Mucosa of descending colon (tissue), 3 donors: Measurements from ENCODE around the gene RIN1. TPM values are rescaled to one million over a fixed set of nuclear protein-coding genes. Genes with fewer than 3 reads are reported as not detected.
A peak's percentile ranks its signal among the peaks of the same experiment; 100 is the strongest.
"Not testable (repeated sequence)": the region's sequence is repeated elsewhere in the genome, so short reads cannot be mapped to it uniquely, and the experiment has no call there.

ENCODE experiments used
- ATAC-seq: fragments of 200-7000 bp; cut with Tn5 transposase; one replicate; pipeline ENCODE4 v1.9.1; 2020; ENCODE audit warnings: mild to moderate bottlenecking, moderate library complexity
- DNase-seq, 3 donors: peaks; one replicate each; pipeline ENCODE4 v3.0.0-alpha.2; 2020
- H3K36me3 ChIP-seq: fragments of 200-600 bp; one replicate; pipeline ENCODE4 v1.8.0; 2021; ENCODE audit warnings: low read depth, mild to moderate bottlenecking
- H3K4me1 ChIP-seq: fragments of 200-600 bp; one replicate; pipeline ENCODE4 v1.8.0; 2021; ENCODE audit warnings: low read depth, mild to moderate bottlenecking
- H3K4me3 ChIP-seq: fragments of 200-600 bp; one replicate; pipeline ENCODE4 v1.8.0; 2021; ENCODE audit warnings: mild to moderate bottlenecking
- H3K9me3 ChIP-seq: fragments of 200-600 bp; one replicate; pipeline ENCODE4 v1.8.0; 2021; ENCODE audit warnings: mild to moderate bottlenecking
- intact Hi-C, 2 donors: fragments of 100-400 bp; cut with DNase I in 1 of 2; cut with micrococcal nuclease in 1 of 2; formaldehyde crosslinking; loops; one replicate each; pipeline versions ENCODE4 v1.11.0 to v1.11.1; 2022; cut with DNase I, micrococcal nuclease
- long read RNA-seq, 2 donors: library from polyadenylated mRNA; unstranded; transcript quantifications; one replicate each; pipeline ENCODE4 v2.0.0, GENCODE V29; 2019 to 2021
- total RNA-seq, 3 donors: library from RNA; stranded (reverse); fragmentation: NEBNext Ultra II Directional in 2 of 3; extraction: Animal tissue kit (Norgen Biotek cat#: 25700) in 2 of 3; gene quantifications; one replicate each; pipeline versions ENCODE4 v1.2.1 to v1.2.4, GENCODE V29; 2021 to 2023
- TF ChIP-seq, protein P1 (sequence below): fragments of 200-600 bp; IDR thresholded peaks from one replicate; pipeline ENCODE4 v1.8.0; 2022; ENCODE audit warnings: antibody characterized with exemption, mild to moderate bottlenecking
- donor health status: DM: no; HTN: no; CAD: no; lungs with moderate emphysema.
- donor health status: DM: no; HTN: no; CAD: no.
- donor health status: DM: no; HTN: yes; CAD: no.

The RIN1 gene, protein sequence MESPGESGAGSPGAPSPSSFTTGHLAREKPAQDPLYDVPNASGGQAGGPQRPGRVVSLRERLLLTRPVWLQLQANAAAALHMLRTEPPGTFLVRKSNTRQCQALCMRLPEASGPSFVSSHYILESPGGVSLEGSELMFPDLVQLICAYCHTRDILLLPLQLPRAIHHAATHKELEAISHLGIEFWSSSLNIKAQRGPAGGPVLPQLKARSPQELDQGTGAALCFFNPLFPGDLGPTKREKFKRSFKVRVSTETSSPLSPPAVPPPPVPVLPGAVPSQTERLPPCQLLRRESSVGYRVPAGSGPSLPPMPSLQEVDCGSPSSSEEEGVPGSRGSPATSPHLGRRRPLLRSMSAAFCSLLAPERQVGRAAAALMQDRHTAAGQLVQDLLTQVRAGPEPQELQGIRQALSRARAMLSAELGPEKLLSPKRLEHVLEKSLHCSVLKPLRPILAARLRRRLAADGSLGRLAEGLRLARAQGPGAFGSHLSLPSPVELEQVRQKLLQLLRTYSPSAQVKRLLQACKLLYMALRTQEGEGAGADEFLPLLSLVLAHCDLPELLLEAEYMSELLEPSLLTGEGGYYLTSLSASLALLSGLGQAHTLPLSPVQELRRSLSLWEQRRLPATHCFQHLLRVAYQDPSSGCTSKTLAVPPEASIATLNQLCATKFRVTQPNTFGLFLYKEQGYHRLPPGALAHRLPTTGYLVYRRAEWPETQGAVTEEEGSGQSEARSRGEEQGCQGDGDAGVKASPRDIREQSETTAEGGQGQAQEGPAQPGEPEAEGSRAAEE
- total RNA-seq, result 10 to 100 TPM in 1 of 3 donors, 1 to 10 TPM in 2; 5.2 to 12.7 (median 9.5) TPM
- long read RNA-seq, donor 1, partial matches to known transcripts, result 3 of 7 reads
- long read RNA-seq, donor 1, other reads (novel, unspliced or antisense), result 1 of 7 reads
- long read RNA-seq, donor 2, partial matches to known transcripts, result 1 of 6 reads
- long read RNA-seq, donor 2, other reads (novel, unspliced or antisense), result 3 of 6 reads

DNA sequence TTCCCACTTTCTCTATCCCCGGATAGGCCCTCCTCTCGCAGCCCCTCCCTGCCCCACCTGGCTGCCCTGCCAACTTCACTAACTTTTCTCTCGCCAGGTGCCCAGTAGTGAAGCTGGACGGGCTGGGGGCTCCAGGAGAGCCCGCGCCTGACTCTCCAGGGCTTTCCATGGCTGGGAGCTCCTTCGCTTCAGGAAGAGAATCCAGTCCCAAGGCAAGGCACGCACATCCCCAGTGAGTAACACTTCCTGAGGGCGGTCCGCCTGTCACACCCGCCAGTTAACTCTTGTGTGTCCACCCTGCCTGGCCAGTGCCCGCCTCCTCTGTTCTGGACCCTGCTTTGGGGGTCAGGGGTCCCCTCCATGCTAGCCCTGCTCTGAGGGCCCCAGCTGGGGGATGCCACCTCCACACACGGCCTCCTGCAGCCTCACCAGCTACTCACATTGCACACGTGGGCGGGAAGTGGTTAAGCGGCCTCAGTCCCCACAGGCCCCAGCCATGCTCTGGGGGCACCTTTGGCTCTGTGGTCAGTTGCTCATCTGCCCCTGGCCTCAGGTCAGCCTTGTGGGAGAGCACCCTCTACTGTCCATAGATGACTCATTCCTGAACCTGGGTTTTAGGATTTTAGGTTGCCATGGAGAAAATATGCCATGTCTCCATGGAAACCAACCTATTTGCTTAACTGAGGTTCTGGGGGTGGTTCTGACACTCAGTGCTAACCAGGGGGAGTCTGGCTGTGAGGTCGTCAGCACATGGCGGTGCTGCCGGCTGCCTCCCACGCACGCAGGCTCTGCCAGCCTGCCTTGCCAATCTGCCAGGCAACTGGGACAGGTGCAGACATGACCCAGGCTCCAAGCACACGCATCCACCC is at the start of gene RIN1:
Gene RIN1 (minus strand): TSS at position 201 of the 869 bp plus-strand sequence. CDS start 32 bp downstream, at position 169.
- Histone ChIP-seq H3K4me3 (peak within 1 kb of the TSS; percentile 31), H3K36me3 (peaks cover 5% of the 10 kb centered on the region), H3K9me3 (no peaks in the 10 kb centered on the region), H3K4me1 (peaks cover 19% of the 10 kb centered on the region)
- ATAC-seq, result peak; percentile 92
- peak; percentile 75 to 82 (median 76) for DNase-seq
- TF ChIP-seq, protein P1, sequence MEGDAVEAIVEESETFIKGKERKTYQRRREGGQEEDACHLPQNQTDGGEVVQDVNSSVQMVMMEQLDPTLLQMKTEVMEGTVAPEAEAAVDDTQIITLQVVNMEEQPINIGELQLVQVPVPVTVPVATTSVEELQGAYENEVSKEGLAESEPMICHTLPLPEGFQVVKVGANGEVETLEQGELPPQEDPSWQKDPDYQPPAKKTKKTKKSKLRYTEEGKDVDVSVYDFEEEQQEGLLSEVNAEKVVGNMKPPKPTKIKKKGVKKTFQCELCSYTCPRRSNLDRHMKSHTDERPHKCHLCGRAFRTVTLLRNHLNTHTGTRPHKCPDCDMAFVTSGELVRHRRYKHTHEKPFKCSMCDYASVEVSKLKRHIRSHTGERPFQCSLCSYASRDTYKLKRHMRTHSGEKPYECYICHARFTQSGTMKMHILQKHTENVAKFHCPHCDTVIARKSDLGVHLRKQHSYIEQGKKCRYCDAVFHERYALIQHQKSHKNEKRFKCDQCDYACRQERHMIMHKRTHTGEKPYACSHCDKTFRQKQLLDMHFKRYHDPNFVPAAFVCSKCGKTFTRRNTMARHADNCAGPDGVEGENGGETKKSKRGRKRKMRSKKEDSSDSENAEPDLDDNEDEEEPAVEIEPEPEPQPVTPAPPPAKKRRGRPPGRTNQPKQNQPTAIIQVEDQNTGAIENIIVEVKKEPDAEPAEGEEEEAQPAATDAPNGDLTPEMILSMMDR, result no peak
- intact Hi-C loops, result no loop called here

DNA sequence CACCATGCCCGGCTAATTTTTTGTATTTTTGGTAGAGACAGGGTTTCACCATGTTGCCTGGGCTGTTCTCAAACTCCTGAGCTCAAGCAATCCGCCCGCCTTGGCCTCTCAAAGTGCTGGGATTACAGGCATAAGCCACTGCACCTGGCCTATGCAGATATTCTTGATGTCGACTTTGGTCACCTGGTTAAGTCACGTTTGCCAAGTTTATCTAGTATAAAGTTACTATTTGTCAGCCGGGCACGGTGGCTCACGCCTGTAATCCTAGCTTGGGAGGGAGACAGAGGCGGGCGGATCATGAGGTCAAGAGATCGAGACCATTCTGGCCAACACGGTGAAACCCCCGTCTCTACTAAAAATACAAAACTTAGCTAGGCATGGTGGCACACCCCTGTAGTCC is 48.1 kb upstream of the RIN1 start:
- H3K4me1 ChIP-seq, DNase-seq, ATAC-seq, H3K9me3 ChIP-seq, H3K36me3 ChIP-seq, H3K4me3 ChIP-seq: not testable (repeated sequence)
- intact Hi-C loops, result loop anchor here in 1 of 2 donors (10.0 kb wide), 1 partner anchor 70 kb away; the partner anchor contains the start of gene CD248

DNA sequence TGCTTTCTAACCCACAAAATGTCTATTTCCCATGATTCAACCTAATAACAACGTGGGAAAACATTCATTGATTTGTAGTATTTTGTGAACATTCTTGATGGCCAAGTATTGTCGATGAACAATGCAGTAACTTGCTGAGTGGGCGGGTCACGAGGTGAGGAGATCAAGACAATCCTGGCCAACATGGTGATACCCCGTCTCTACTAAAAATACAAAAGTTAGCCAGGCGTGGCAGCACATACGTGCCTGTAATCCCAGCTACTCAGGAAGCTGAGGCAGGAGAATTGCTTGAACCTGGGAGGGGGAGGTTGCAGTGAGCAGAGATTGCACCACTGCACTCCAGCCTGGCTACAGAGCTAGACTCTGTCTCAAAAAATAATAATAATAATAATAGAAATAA is 44.0 kb upstream of the RIN1 start:
- intact Hi-C loops, result loop anchor here in 1 of 2 donors (10.0 kb wide), 1 partner anchor 65 kb away; the partner anchor contains the start of gene CD248
- ATAC-seq, H3K9me3 ChIP-seq, H3K36me3 ChIP-seq, H3K4me1 ChIP-seq, H3K4me3 ChIP-seq, DNase-seq: not testable (repeated sequence)

DNA sequence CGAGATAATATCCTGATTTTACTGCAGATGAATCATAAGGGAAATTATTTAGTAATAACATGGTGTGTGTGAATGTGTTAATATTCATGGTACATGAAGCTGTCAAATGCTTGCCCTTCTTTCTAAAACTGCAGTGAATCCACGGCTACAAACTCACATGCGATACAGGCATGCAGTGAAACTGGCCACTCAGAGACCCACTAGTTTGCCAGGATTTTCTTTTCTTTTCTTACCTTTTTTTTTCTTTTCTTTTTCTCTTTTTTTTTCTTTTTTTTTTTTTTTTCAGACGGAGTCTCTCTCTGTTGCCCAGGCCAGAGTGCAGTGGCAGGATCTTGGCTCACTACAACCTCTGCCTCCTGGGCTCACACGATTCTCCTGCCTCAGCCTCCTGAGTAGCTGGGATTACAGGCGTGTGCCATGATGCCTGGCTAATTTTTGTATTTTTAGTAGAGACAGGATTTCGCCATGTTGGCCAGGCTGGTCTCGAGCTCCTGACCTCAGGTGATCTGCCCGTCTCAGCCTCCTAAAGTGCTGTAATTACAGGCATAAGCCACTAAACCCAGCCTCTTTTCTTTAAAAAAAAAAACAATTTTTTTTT is 37.6 kb upstream of the RIN1 start:
- ATAC-seq, H3K4me3 ChIP-seq, intact Hi-C loops, H3K9me3 ChIP-seq, DNase-seq, H3K4me1 ChIP-seq, H3K36me3 ChIP-seq: not testable (repeated sequence)

DNA sequence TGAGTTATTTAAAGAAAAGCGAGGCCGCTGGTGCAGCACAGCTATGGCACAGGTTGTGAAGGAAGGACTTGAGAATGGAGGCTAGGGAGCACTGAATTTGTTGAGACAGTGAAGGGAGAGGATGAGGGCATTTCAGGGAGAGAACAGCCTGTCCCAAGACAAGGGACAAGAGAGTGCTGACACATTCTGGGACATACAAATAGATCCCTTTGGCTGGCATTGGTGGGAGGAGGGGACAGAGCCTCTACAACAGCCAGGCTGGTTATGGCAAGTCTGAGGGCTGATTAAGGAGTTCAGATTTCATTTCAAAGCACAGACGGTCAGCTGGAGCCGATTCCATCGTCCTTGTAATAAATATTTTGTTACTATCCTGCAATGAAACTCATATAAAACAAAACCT is 37.0 kb upstream of the RIN1 start:
- intact Hi-C loops, result no loop called here
- peaks cover 3% of the 10 kb centered on the region for H3K4me1 ChIP-seq
- H3K4me3 ChIP-seq, result no peak overlapping the region
- TF ChIP-seq, protein P1, result no peak
- no peaks in the 10 kb centered on the region for H3K36me3 ChIP-seq
- no peak for DNase-seq
- no peak for ATAC-seq
- no peaks in the 10 kb centered on the region for H3K9me3 ChIP-seq

DNA sequence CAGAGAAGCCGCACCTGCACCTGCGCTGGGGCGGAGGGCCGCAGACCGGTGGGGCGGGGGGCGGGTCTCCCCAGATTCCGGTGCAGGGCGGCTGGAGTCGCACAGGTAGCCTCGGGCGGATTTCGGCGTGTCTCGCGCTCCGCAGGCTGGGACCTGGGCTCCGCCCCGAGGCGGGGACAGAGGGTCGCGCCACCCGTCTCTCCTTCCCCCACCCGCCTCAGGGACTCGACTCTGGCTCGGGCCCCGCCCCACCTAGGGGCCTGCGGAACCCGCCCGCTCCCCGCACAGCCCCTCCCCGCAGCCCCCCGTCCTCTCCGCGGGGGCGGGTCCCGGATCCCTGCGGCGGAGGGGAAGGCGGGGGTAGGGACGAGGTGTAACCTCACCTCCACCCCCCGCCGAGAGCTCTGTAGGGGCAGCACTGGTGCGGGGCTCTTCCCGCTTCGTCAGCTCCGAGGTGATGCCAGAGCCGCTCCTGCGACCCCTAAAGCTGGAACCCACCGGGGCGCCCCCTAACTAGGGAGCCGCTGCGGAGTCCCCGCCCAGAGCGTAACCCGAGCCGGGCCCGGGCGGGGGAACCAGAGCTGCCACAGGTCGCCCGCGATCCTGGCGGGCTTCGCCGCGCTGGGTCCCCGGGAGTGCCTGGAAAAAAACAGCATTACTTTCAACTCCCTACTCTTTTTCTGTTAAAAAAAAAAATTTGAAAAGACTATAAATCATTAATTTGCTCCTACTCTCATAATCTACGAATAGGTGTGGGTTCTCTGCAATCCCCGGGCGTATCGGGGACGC is 35.6 kb upstream of the RIN1 start, which contains the start of gene SLC29A2:
Gene SLC29A2 (minus strand): TSS at position 134 of the 789 bp plus-strand sequence. CDS start 169 bp downstream, outside the sequence.
- H3K4me1 ChIP-seq, result peaks cover 3% of the 10 kb centered on the region
- intact Hi-C loops, result no loop called here
- peak; percentile 82 for ATAC-seq
- no peaks in the 10 kb centered on the region for H3K9me3 ChIP-seq
- TF ChIP-seq, protein P1, result no peak
- DNase-seq, result peak; percentile 83 to 91 (median 91)
- peak within 1 kb of the TSS; percentile 46 for H3K4me3 ChIP-seq
- no peaks in the 10 kb centered on the region for H3K36me3 ChIP-seq
